HCT116 (cell line): ENCODE measurements around the gene PARG. TPM values are rescaled to one million over a fixed set of nuclear protein-coding genes. Genes with fewer than 3 reads are reported as not detected.
"Not testable (repeated sequence)": the region's sequence is repeated elsewhere in the genome, so short reads cannot be mapped to it uniquely, and the experiment has no call there.

Experiments
- ATAC-seq: fragments of 200-7000 bp; cut with Tn5 transposase; 2 replicates; pipeline ENCODE4 v1.9.1; 2020; ENCODE audit warnings: mild to moderate bottlenecking, moderate library complexity
- BruUV-seq: library from RNA; stranded (reverse); fragments of 400-500 nt; replicated peaks from 2 replicates; lab custom pipeline; 2021; lab: Mats Ljungman, UMichigan
- CTCF ChIA-PET: fragments of 300-600 bp; sonication (Branson Sonifier 250); formaldehyde crosslinking; loops from one replicate; lab custom pipeline; 2021; ENCODE audit warnings: antibody characterized with exemption; lab: Charles Lee
- POLR2A ChIA-PET: fragments of 300-600, 350-600 bp; sonication (Branson Sonifier 250); formaldehyde crosslinking; loops from one replicate; lab custom pipeline; 2021; ENCODE audit warnings: antibody characterized with exemption; lab: Charles Lee
- RAD21 ChIA-PET, 2 experiments: fragments of 300-600 bp; sonication (Branson Sonifier 250); formaldehyde crosslinking; loops; one replicate each; lab custom pipeline; 2023; ENCODE audit warnings: low total read pairs in 2 of 2; ENCODE audit not compliant: uncharacterized antibody in 2 of 2, unreplicated experiment in 2 of 2, low non-redundant PET in 1 of 2; lab: Charles Lee
- DNase-seq: peaks from one replicate; pipeline ENCODE4 v3.0.0-alpha.2; 2010; ENCODE audit warnings: low read depth, low spot score
- H2AFZ ChIP-seq: fragments of 200-600 bp; shearing (Covaris generic), sonication (generic); 2 replicates; pipeline ENCODE4 v1.6.1; 2017; ENCODE audit warnings: low read depth, mixed run types, mixed read lengths, antibody characterized with exemption, low read length; ENCODE audit not compliant: poor library complexity, severe bottlenecking
- H3K27ac ChIP-seq: 2 replicates; pipeline ENCODE4 v1.5.1; 2012; ENCODE audit warnings: low read depth, low read length
- H3K27me3 ChIP-seq: fragments of 200-600 bp; sonication (generic); 2 replicates; pipeline ENCODE4 v1.6.1; 2016; ENCODE audit warnings: mixed run types, low read length, mixed read lengths; ENCODE audit not compliant: insufficient read depth
- H3K36me3 ChIP-seq, 2 experiments: fragments of 200-500 bp in 1 of 2; fragments of 200-600 bp in 1 of 2; sonication (Bioruptor generic) in 1 of 2; sonication (generic) in 1 of 2; 2 replicates each; pipeline versions ENCODE4 v1.5.1 to v1.6.1; 2014 to 2016; ENCODE audit warnings: low read length in 2 of 2, inconsistent platforms in 1 of 2, mixed read lengths in 1 of 2, mixed run types in 1 of 2; ENCODE audit not compliant: insufficient read depth in 2 of 2, control insufficient read depth in 1 of 2
- H3K4me1 ChIP-seq, 2 experiments: fragments of 200-600 bp in 1 of 2; sonication (generic) in 1 of 2; 2 replicates each; pipeline versions ENCODE4 v1.5.1 to v1.6.1; 2012 to 2017; ENCODE audit warnings: low read length in 2 of 2, inconsistent platforms in 1 of 2, mild to moderate bottlenecking in 1 of 2, mixed read lengths in 1 of 2, mixed run types in 1 of 2, moderate library complexity in 1 of 2; ENCODE audit not compliant: insufficient read depth in 2 of 2, control insufficient read depth in 1 of 2
- H3K4me2 ChIP-seq: fragments of 200-600 bp; sonication (generic); 2 replicates; pipeline ENCODE4 v1.6.1; 2017; ENCODE audit warnings: mixed run types, low read length, mixed read lengths
- H3K4me3 ChIP-seq, 2 experiments: fragments of 200-600 bp in 1 of 2; sonication (generic) in 1 of 2; replicated peaks in 1 of 2; 2 replicates each; pipeline ENCODE4 v1.5.1; 2011 to 2016; ENCODE audit warnings: low read length in 2 of 2, control low read depth in 1 of 2, low read depth in 1 of 2, mild to moderate bottlenecking in 1 of 2, mixed read lengths in 1 of 2, mixed run types in 1 of 2
- H3K79me2 ChIP-seq: fragments of 200-600 bp; sonication (generic); 2 replicates; pipeline ENCODE4 v1.6.1; 2017; ENCODE audit warnings: mild to moderate bottlenecking, mixed run types, low read length, moderate library complexity, mixed read lengths; ENCODE audit not compliant: insufficient read depth
- H3K9ac ChIP-seq: fragments of 200-600 bp; sonication (generic); 2 replicates; pipeline ENCODE4 v1.6.1; 2016; ENCODE audit warnings: low read length, mixed read lengths
- H3K9me2 ChIP-seq: fragments of 200-600 bp; sonication (generic), shearing (Covaris generic); 2 replicates; pipeline ENCODE4 v1.6.1; 2017; ENCODE audit warnings: mixed run types, mild to moderate bottlenecking, moderate library complexity; ENCODE audit not compliant: insufficient read depth
- H3K9me3 ChIP-seq, 2 experiments: fragments of 200-500 bp in 1 of 2; fragments of 200-600 bp in 1 of 2; sonication (Bioruptor generic) in 1 of 2; sonication (generic) in 1 of 2; 2 replicates each; pipeline ENCODE4 v1.6.1; 2014 to 2017; ENCODE audit warnings: low read length in 2 of 2, mixed read lengths in 2 of 2, inconsistent platforms in 1 of 2, low read depth in 1 of 2, mild to moderate bottlenecking in 1 of 2, mixed run types in 1 of 2, moderate library complexity in 1 of 2; ENCODE audit not compliant: control insufficient read depth in 1 of 2, insufficient read depth in 1 of 2
- H4K20me1 ChIP-seq: fragments of 200-600 bp; sonication (generic), shearing (Covaris generic); 2 replicates; pipeline ENCODE4 v1.6.1; 2017; ENCODE audit warnings: mixed run types, mild to moderate bottlenecking, moderate library complexity; ENCODE audit not compliant: insufficient read depth
- CBX3 ChIP-seq: IDR thresholded peaks from 2 replicates; pipeline ENCODE4 v1.6.1; 2012; ENCODE audit warnings: low read depth
- CEBPB ChIP-seq: IDR thresholded peaks from 2 replicates; pipeline ENCODE4 v1.6.1; 2012; ENCODE audit warnings: low read depth
- CTCF ChIP-seq, 3 experiments: fragments of 200-600 bp in 1 of 3; sonication (generic) in 1 of 3; IDR thresholded peaks in 2 of 3; conservative IDR thresholded peaks in 1 of 3; 2 replicates each; pipeline ENCODE4 v1.5.1; 2012 to 2017; ENCODE audit warnings: low read depth in 2 of 3, low read length in 2 of 3, antibody characterized with exemption in 1 of 3, borderline replicate concordance in 1 of 3, control low read depth in 1 of 3, mild to moderate bottlenecking in 1 of 3, mixed read lengths in 1 of 3, mixed run types in 1 of 3, moderate library complexity in 1 of 3; ENCODE audit not compliant: insufficient read depth in 1 of 3
- EGR1 ChIP-seq: IDR thresholded peaks from 2 replicates; pipeline ENCODE4 v1.6.1; 2012; ENCODE audit warnings: low read depth
- ELF1 ChIP-seq: IDR thresholded peaks from 2 replicates; pipeline ENCODE4 v1.6.1; 2012; ENCODE audit warnings: low read depth, borderline replicate concordance
- FOSL1 ChIP-seq: IDR thresholded peaks from 2 replicates; pipeline ENCODE4 v1.6.1; 2012; ENCODE audit warnings: low read depth
- JUND ChIP-seq: IDR thresholded peaks from 2 replicates; pipeline ENCODE4 v1.6.1; 2012
- MAX ChIP-seq: IDR thresholded peaks from 2 replicates; pipeline ENCODE4 v1.6.1; 2012
- POLR2A ChIP-seq: IDR thresholded peaks from 2 replicates; pipeline ENCODE4 v1.7.0; 2011; ENCODE audit warnings: borderline replicate concordance; ENCODE audit not compliant: insufficient read depth, insufficient read length; ENCODE audit errors: extremely low read depth
- POLR2AphosphoS5 ChIP-seq: IDR thresholded peaks from 2 replicates; pipeline ENCODE4 v1.6.1; 2011; ENCODE audit warnings: mild to moderate bottlenecking, low read depth, low read length, moderate library complexity
- REST ChIP-seq: IDR thresholded peaks from 2 replicates; pipeline ENCODE4 v1.6.1; 2012; ENCODE audit warnings: low read depth
- SIN3A ChIP-seq: IDR thresholded peaks from 2 replicates; pipeline ENCODE4 v1.6.1; 2012; ENCODE audit warnings: low read depth
- SRF ChIP-seq: IDR thresholded peaks from 2 replicates; pipeline ENCODE4 v1.6.1; 2012; ENCODE audit warnings: low read depth
- TCF7L2 ChIP-seq: IDR thresholded peaks from 2 replicates; pipeline ENCODE4 v1.7.0; 2011; ENCODE audit warnings: borderline replicate concordance, inconsistent platforms; ENCODE audit not compliant: insufficient read depth, insufficient read length; ENCODE audit errors: extremely low read depth
- ZNF274 ChIP-seq: fragments of 200-500 bp; sonication (Bioruptor generic); IDR thresholded peaks from 2 replicates; pipeline ENCODE4 v1.6.1; 2014; ENCODE audit warnings: mild to moderate bottlenecking, low read depth, low read length, inconsistent platforms
- intact Hi-C: fragments of 100-400 bp; cut with micrococcal nuclease; formaldehyde crosslinking; loops from 2 replicates; pipeline ENCODE4 v1.10.0; 2022
- total RNA-seq: library from RNA; stranded (reverse); gene quantifications from one replicate; pipeline ENCODE4 v1.2.1, GENCODE V29; 2021; ENCODE audit not compliant: unreplicated experiment
- TF ChIP-seq, protein P1 (sequence below): IDR thresholded peaks from 2 replicates; pipeline ENCODE4 v1.6.1; 2012

The PARG gene
- total RNA-seq, 1 experiment from 2014 or later = 30.4 TPM

GRCh38 chr10:49844775-49845595 lies 96.8 kb downstream of the PARG start:
- H3K36me3 ChIP-seq = peaks cover 0 to 7% of the 10 kb centered on the region in 2 experiments; a peak in 3 of 4 replicates
- POLR2A ChIA-PET = no interaction called here
- CTCF ChIA-PET = no interaction called here
- peak overlapping the region; percentile 7; the same call in 1 of the 2 replicates for H3K27ac ChIP-seq
- H2AFZ ChIP-seq = no peak overlapping the region
- no TSS peak for BruUV-seq
- H3K9ac ChIP-seq = no peak overlapping the region
- intact Hi-C loops = no loop called here
- ATAC-seq (no peak), DNase-seq (no peak)
- no peaks in the 10 kb centered on the region for H4K20me1 ChIP-seq
- no peaks in the 10 kb centered on the region for H3K9me3 ChIP-seq
- no peak overlapping the region for H3K4me2 ChIP-seq
- RAD21 ChIA-PET = no interaction called here
- H3K79me2 ChIP-seq = no peaks in the 10 kb centered on the region
- no peaks in the 10 kb centered on the region for H3K27me3 ChIP-seq
- TF ChIP-seq EGR1 = no peak
- TF ChIP-seq CBX3 = no peak
- TF ChIP-seq SRF = no peak
- no peak for TF ChIP-seq REST
- no peak for TF ChIP-seq ZNF274
- TF ChIP-seq ELF1 = no peak
- TF ChIP-seq POLR2AphosphoS5 = no peak
- no peak for TF ChIP-seq POLR2A
- no peak for TF ChIP-seq FOSL1
- TF ChIP-seq TCF7L2 = no peak
- no peak for TF ChIP-seq CTCF (IDR thresholded peaks at IDR 0.05 in 2 of 3, conservative IDR thresholded peaks at IDR 0.05 in 1 of 3; ENCODE audit: borderline replicate concordance in 1 of 3, insufficient read depth in 1 of 3, low read depth in 2 of 3, low read length in 2 of 3)
- no peak for TF ChIP-seq CEBPB
- TF ChIP-seq JUND = no peak
- no peak for TF ChIP-seq MAX
- TF ChIP-seq SIN3A = no peak
- TF ChIP-seq, protein P1, sequence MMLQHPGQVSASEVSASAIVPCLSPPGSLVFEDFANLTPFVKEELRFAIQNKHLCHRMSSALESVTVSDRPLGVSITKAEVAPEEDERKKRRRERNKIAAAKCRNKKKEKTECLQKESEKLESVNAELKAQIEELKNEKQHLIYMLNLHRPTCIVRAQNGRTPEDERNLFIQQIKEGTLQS = no peak
- H3K4me1 ChIP-seq = peaks cover 3 to 6% of the 10 kb centered on the region in 2 experiments; a peak in 2 of 4 replicates
- no peaks in the 10 kb centered on the region for H3K9me2 ChIP-seq
- no peak overlapping the region for H3K4me3 ChIP-seq

GRCh38 chr10:49842333-49842628 lies 99.5 kb downstream of the PARG start:
- H3K79me2 ChIP-seq, H3K27ac ChIP-seq, ATAC-seq, H3K9me2 ChIP-seq, POLR2A ChIA-PET, RAD21 ChIA-PET, H3K9me3 ChIP-seq, H4K20me1 ChIP-seq, H3K4me3 ChIP-seq, H3K27me3 ChIP-seq, H3K36me3 ChIP-seq, BruUV-seq, H2AFZ ChIP-seq, H3K4me2 ChIP-seq, DNase-seq, CTCF ChIA-PET, intact Hi-C loops, H3K9ac ChIP-seq: not testable (repeated sequence)
- peaks cover 17 to 24% of the 10 kb centered on the region in 2 experiments for H3K4me1 ChIP-seq
